Stimulated activated CD8-positive, alpha-beta memory T cell treated with anti-CD3 and anti-CD28 coated beads, Interleukin-7, amount 100 ng/mL, for 4 hours (primary cell): ENCODE results near the gene FLOT2.
"Not testable (repeated sequence)": the region's sequence is repeated elsewhere in the genome, so short reads cannot be mapped to it uniquely, and the experiment has no call there.

Experiments
- DNase-seq, 2 donors: peaks; one replicate each; pipeline ENCODE4 v3.0.0-alpha.2; 2020; ENCODE audit warnings: low read depth in 2 of 2

FLOT2 gene

GRCh38 chr17:28896884-28897768 is at the start of gene FLOT2:
TSS of gene FLOT2 (minus strand) at chr17:28897733. CDS start at chr17:28897574, 159 bp downstream.
- DNase-seq = peak; percentile 37 to 53

- no peak for DNase-seq
Measured at GRCh38 chr17:28946239-28946638, 48.7 kb upstream of the FLOT2 start.

- no peak for DNase-seq
Measured at GRCh38 chr17:28944862-28945741, 47.6 kb upstream of the FLOT2 start.

- DNase-seq = no peak
Measured at GRCh38 chr17:28944343-28944742, 46.8 kb upstream of the FLOT2 start.

GRCh38 chr17:28942925-28943324 is 45.4 kb upstream of the FLOT2 start:
- DNase-seq = no peak

GRCh38 chr17:28941251-28941650 is 43.7 kb upstream of the FLOT2 start:
- no peak for DNase-seq

- no peak for DNase-seq
Measured at GRCh38 chr17:28940675-28941074, 43.1 kb upstream of the FLOT2 start.

- no peak for DNase-seq
Measured at GRCh38 chr17:28940142-28940541, 42.6 kb upstream of the FLOT2 start.

- DNase-seq = no peak
Measured at GRCh38 chr17:28938552-28938951, 41.0 kb upstream of the FLOT2 start.

GRCh38 chr17:28937044-28937729 is 39.7 kb upstream of the FLOT2 start:
- DNase-seq = no peak

- no peak for DNase-seq
Measured at GRCh38 chr17:28935744-28936460, 38.4 kb upstream of the FLOT2 start.

- DNase-seq = not testable (repeated sequence)
Measured at GRCh38 chr17:28934508-28934907, 37.0 kb upstream of the FLOT2 start.

- DNase-seq = no peak
Measured at GRCh38 chr17:28929787-28930186, 32.3 kb upstream of the FLOT2 start.

GRCh38 chr17:28928061-28928460 is 30.5 kb upstream of the FLOT2 start:
- DNase-seq = no peak

- DNase-seq = no peak
Measured at GRCh38 chr17:28926786-28927185, 29.3 kb upstream of the FLOT2 start.

GRCh38 chr17:28926366-28926765 is 28.8 kb upstream of the FLOT2 start:
- no peak for DNase-seq

- DNase-seq = peak in 1 of 2 donors; percentile 22
Measured at GRCh38 chr17:28925912-28926365, 28.4 kb upstream of the FLOT2 start.

- no peak for DNase-seq
Measured at GRCh38 chr17:28920201-28920600, 22.7 kb upstream of the FLOT2 start.

- DNase-seq = no peak
Measured at GRCh38 chr17:28918295-28918694, 20.8 kb upstream of the FLOT2 start.

- no peak for DNase-seq
Measured at GRCh38 chr17:28917465-28917864, 19.9 kb upstream of the FLOT2 start.

- DNase-seq = no peak
Measured at GRCh38 chr17:28917029-28917428, 19.5 kb upstream of the FLOT2 start.
